ENCODE measurements around the gene NR2C2AP. TPM values are rescaled to one million over a fixed set of nuclear protein-coding genes. Genes with fewer than 3 reads are reported as not detected.

The NR2C2AP gene
- total RNA-seq, 1 experiment from 2014 or later: 31.7 TPM

GRCh38 chr19:19167612-19168011, 35.6 kb downstream of the NR2C2AP start:
- peaks cover 6% of the 10 kb centered on the region; the same call in 1 of the 2 replicates for H3K27me3 ChIP-seq (ENCODE audit: insufficient read depth, low read length)
- H3K9me3 Mint-ChIP-seq: no peaks in the 10 kb centered on the region
- no peak overlapping the region for H4K5ac ChIP-seq (ENCODE audit: insufficient read length, low read depth, low read length)
- H2AK5ac ChIP-seq (ENCODE audit: insufficient read length, low read length): no peak overlapping the region
- H3K9ac ChIP-seq (ENCODE audit: extremely low read depth, insufficient read length, low read length): no peak overlapping the region
- no peak overlapping the region for H3K4me2 ChIP-seq (ENCODE audit: insufficient read depth, insufficient read length, low read length)
- peaks cover 18 to 38% of the 10 kb centered on the region in 2 experiments for H3K4me1 Mint-ChIP-seq
- H3K56ac ChIP-seq (ENCODE audit: insufficient read length, low read depth, low read length): no peak overlapping the region
- H3K9me3 ChIP-seq (ENCODE audit: control insufficient read depth, low read depth, low read length): no peaks in the 10 kb centered on the region
- DNase-seq: no peak
- no peaks in the 10 kb centered on the region; a peak in 1 of 7 replicates for H3K36me3 Mint-ChIP-seq (ENCODE audit: insufficient read depth in 1 of 3, low read depth in 3 of 3)
- H2AFZ ChIP-seq (ENCODE audit: low read length): no peak overlapping the region
- no peaks in the 10 kb centered on the region for H3K79me1 ChIP-seq (ENCODE audit: insufficient read depth, low read depth, low read length, poor library complexity, severe bottlenecking)
- no peak overlapping the region for H2BK15ac ChIP-seq (ENCODE audit: low read depth, low read length)
- H3K27ac ChIP-seq (ENCODE audit: insufficient read length, low read depth, low read length): no peak overlapping the region
- H3K79me2 ChIP-seq (ENCODE audit: insufficient read depth, low read length): no peaks in the 10 kb centered on the region
- no CpG with 5 or more reads among the region's 3 CpGs for WGBS (ENCODE audit: extremely low coverage, insufficient read length, low lambda C conversion rate)
- H2BK120ac ChIP-seq (ENCODE audit: low read depth, low read length, poor library complexity, severe bottlenecking): no peak overlapping the region
- peak overlapping the region in 1 of 3 experiments; percentile 68; a peak in 1 of 7 replicates for H3K27ac Mint-ChIP-seq
- H3T11ph ChIP-seq (ENCODE audit: low read length): no peak overlapping the region
- no peak overlapping the region for H3K14ac ChIP-seq (ENCODE audit: insufficient read depth, low read length)
- no peak overlapping the region for H3K4ac ChIP-seq (ENCODE audit: low read depth, low read length)
- peaks cover 67% of the 10 kb centered on the region for H3K27me3 Mint-ChIP-seq (ENCODE audit: low read depth)
- no peak overlapping the region for H4K8ac ChIP-seq (replicated peaks; ENCODE audit: insufficient read length, low read depth, low read length)
- H3K18ac ChIP-seq (ENCODE audit: insufficient read length, low read depth, low read length): no peak overlapping the region
- H4K20me1 ChIP-seq (ENCODE audit: control insufficient read depth, insufficient read depth, insufficient read length): no peaks in the 10 kb centered on the region
- no peaks in the 10 kb centered on the region for H3K4me1 ChIP-seq (ENCODE audit: insufficient read depth, low read length)
- no peak overlapping the region for H4K91ac ChIP-seq (ENCODE audit: insufficient read length, low read depth, low read length)
- H3K23me2 ChIP-seq (ENCODE audit: insufficient read length, low read depth, low read length, poor library complexity, severe bottlenecking): no peaks in the 10 kb centered on the region
- H2BK20ac ChIP-seq (ENCODE audit: low read depth, low read length, poor library complexity, severe bottlenecking): no peak overlapping the region
- H3K4me3 Mint-ChIP-seq: no peak overlapping the region
- no peak for TF ChIP-seq CTCF (conservative IDR thresholded peaks at IDR 0.05)
- H2BK5ac ChIP-seq (ENCODE audit: insufficient read length, low read length): no peak overlapping the region
- H2BK12ac ChIP-seq (ENCODE audit: insufficient read length, low read depth, low read length): no peak overlapping the region
- no peak overlapping the region for H3K23ac ChIP-seq (ENCODE audit: insufficient read length, low read depth, low read length)
